ENCODE data around the gene MYO18A. TPM values are rescaled to one million over a fixed set of nuclear protein-coding genes. Genes with fewer than 3 reads are reported as not detected.

MYO18A gene
- total and polyA plus RNA-seq, 7 experiments from 2014 or later: 10.2 to 144 (median 95.3) TPM

DNA sequence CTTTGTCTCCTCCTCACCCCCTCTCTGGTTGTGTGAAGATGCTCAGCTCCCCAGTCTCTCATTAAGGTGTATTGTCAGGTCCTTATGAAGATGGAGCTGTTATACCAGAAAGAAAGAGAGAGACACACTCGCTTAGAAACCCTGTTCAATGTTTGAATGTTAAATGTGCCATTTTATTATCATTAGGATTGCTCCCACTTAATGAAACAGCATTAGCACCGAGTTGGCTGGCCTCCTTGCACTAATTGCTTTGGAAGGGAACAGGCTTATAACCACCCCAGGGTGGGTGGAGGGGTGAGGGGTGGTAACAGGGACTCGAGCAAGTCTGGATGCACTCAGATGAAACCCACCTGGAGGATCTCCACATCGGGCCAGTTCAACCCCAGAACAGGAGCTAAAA lies 122.8 kb downstream of the MYO18A start:
- Mint-ChIP-seq H3K9me3 (no peaks in the 10 kb centered on the region), H3K27ac (no peak overlapping the region), H3K4me1 (peaks cover 0 to 4% (median 0%) of the 10 kb centered on the region in 7 donors), H3K4me3 (no peak overlapping the region), H3K27me3 (peaks cover 0 to 4% (median 0%) of the 10 kb centered on the region in 5 donors), H3K36me3 (peaks cover 0 to 4% (median 0%) of the 10 kb centered on the region in 5 donors)
- Histone ChIP-seq H3K36me3 (ENCODE audit: control insufficient read depth in 2 of 3, insufficient read depth in 3 of 3, low read length in 3 of 3) (no peaks in the 10 kb centered on the region), H3K4me1 (ENCODE audit: control insufficient read depth in 2 of 2, insufficient read depth in 2 of 2, low read length in 2 of 2) (no peaks in the 10 kb centered on the region), H3K27ac (ENCODE audit: low read depth, low read length) (no peak overlapping the region), H3K4me3 (ENCODE audit: low read length) (no peak overlapping the region), H3K9me3 (ENCODE audit: control insufficient read depth in 2 of 3, low read length in 3 of 3) (no peaks in the 10 kb centered on the region), H3K27me3 (ENCODE audit: control insufficient read depth in 2 of 2, insufficient read depth in 2 of 2, low read length in 2 of 2) (no peaks in the 10 kb centered on the region)
- POLR2A ChIA-PET: no interaction called here
- ATAC-seq: no peak
- DNase-seq: no peak
- intact Hi-C loops (cut with micrococcal nuclease): no loop called here
- CTCF ChIA-PET: no interaction called here

DNA sequence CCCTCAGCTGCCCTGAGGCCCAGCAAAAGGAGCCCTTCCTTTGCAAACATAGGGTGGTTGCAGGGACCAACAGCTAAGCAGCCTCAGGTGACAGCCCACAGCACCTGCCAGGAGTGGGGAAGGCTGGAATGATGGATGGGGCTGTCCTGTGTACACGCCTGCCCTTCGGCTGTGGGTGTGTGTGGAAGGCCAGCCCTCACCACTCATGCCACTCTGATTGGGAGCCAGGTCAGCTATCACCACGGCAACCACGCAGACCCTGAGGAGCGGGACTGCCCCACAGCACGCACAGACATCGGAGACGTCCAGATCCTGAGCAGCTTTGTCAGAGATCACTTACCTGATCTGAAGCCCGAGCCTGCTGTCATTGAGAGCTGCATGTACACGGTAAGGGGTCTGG lies 125.4 kb downstream of the MYO18A start:
- Mint-ChIP-seq H3K4me1 (no peaks in the 10 kb centered on the region), H3K36me3 (no peaks in the 10 kb centered on the region), H3K27ac (no peak overlapping the region), H3K4me3 (no peak overlapping the region), H3K27me3 (peaks cover 0 to 7% (median 3%) of the 10 kb centered on the region in 5 donors), H3K9me3 (no peaks in the 10 kb centered on the region)
- POLR2A ChIA-PET: interaction anchor here (0.7 kb wide), 1 partner anchor 41 kb away, joined by 3 read pairs; no protein-coding TSS in a partner anchor
- Histone ChIP-seq H3K36me3 (ENCODE audit: control insufficient read depth in 2 of 3, insufficient read depth in 3 of 3, low read length in 3 of 3) (no peaks in the 10 kb centered on the region), H3K4me3 (ENCODE audit: low read length) (no peak overlapping the region), H3K27ac (ENCODE audit: low read depth, low read length) (no peak overlapping the region), H3K9me3 (ENCODE audit: control insufficient read depth in 2 of 3, low read length in 3 of 3) (no peaks in the 10 kb centered on the region), H3K27me3 (ENCODE audit: control insufficient read depth in 2 of 2, insufficient read depth in 2 of 2, low read length in 2 of 2) (no peaks in the 10 kb centered on the region), H3K4me1 (ENCODE audit: control insufficient read depth in 2 of 2, insufficient read depth in 2 of 2, low read length in 2 of 2) (no peaks in the 10 kb centered on the region)
- intact Hi-C loops (cut with micrococcal nuclease): no loop called here
- DNase-seq (no peak), ATAC-seq (no peak)
- CTCF ChIA-PET: no interaction called here

DNA sequence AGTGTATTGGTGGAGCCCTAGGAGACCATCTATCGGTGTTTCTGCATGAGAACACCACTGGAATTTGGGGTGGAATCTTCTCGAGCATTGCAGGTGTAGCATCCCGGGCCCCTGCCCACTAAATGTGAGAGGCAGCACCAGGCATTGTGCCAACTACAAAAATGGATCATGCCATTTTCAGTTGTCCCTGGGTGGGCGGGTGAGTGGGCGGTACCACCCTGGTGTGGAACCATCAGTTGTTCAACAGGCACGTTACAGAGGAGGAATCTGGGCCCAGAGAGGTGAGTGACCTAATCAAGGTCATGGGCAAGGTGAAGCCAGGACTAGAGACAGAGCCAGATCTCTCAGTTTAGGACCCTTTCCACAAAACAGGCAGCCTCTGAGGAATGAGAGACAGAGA lies 128.5 kb downstream of the MYO18A start:
- intact Hi-C loops (cut with micrococcal nuclease): no loop called here
- Mint-ChIP-seq H3K36me3 (no peaks in the 10 kb centered on the region), H3K27ac (no peak overlapping the region), H3K9me3 (no peaks in the 10 kb centered on the region), H3K27me3 (peaks cover 0 to 19% (median 6%) of the 10 kb centered on the region in 5 donors), H3K4me1 (no peaks in the 10 kb centered on the region), H3K4me3 (no peak overlapping the region)
- H3K27ac ChIP-seq (ENCODE audit: low read depth, low read length): no peak overlapping the region
- ChIA-PET CTCF (no interaction called here), POLR2A (no interaction called here)
- H3K4me1 ChIP-seq (ENCODE audit: control insufficient read depth in 2 of 2, insufficient read depth in 2 of 2, low read length in 2 of 2): no peaks in the 10 kb centered on the region
- H3K27me3 ChIP-seq (ENCODE audit: control insufficient read depth in 2 of 2, insufficient read depth in 2 of 2, low read length in 2 of 2): no peaks in the 10 kb centered on the region
- ATAC-seq: no peak
- DNase-seq: no peak
- no peak overlapping the region for H3K4me3 ChIP-seq (ENCODE audit: low read length)
- no peaks in the 10 kb centered on the region for H3K9me3 ChIP-seq (ENCODE audit: control insufficient read depth in 2 of 3, low read length in 3 of 3)
- H3K36me3 ChIP-seq (ENCODE audit: control insufficient read depth in 2 of 3, insufficient read depth in 3 of 3, low read length in 3 of 3): no peaks in the 10 kb centered on the region

DNA sequence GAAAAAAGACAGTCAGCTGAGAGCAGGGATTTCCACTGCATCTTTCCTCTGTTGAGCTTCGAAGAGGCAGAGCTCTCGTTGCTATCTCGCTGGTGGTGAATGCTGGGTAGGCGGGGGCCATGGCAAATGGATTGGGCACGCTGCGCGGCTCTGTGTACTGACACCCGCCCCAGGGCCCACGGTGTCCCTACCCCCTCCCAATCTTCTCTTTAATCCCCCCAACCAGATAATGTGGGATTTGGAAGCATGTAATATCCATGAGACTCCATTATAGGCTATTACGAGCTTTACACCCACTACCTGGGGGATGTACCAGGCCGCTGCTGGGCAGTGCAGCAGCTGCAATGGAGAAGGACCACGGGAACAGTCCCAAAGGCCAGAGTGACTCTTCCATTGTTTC lies 129.0 kb downstream of the MYO18A start:
- no peaks in the 10 kb centered on the region for H3K4me1 Mint-ChIP-seq
- H3K9me3 ChIP-seq (ENCODE audit: control insufficient read depth in 2 of 3, low read length in 3 of 3): no peaks in the 10 kb centered on the region
- H3K9me3 Mint-ChIP-seq: no peaks in the 10 kb centered on the region
- H3K36me3 Mint-ChIP-seq: no peaks in the 10 kb centered on the region
- no peak overlapping the region for H3K4me3 Mint-ChIP-seq
- no peak for ATAC-seq
- no peaks in the 10 kb centered on the region for H3K36me3 ChIP-seq (ENCODE audit: control insufficient read depth in 2 of 3, insufficient read depth in 3 of 3, low read length in 3 of 3)
- no peaks in the 10 kb centered on the region for H3K4me1 ChIP-seq (ENCODE audit: control insufficient read depth in 2 of 2, insufficient read depth in 2 of 2, low read length in 2 of 2)
- H3K27me3 ChIP-seq (ENCODE audit: control insufficient read depth in 2 of 2, insufficient read depth in 2 of 2, low read length in 2 of 2): no peaks in the 10 kb centered on the region
- no peak for DNase-seq
- no peak overlapping the region for H3K27ac Mint-ChIP-seq
- intact Hi-C loops (cut with micrococcal nuclease): no loop called here
- H3K4me3 ChIP-seq (ENCODE audit: low read length): no peak overlapping the region
- ChIA-PET CTCF (no interaction called here), POLR2A (no interaction called here)
- H3K27me3 Mint-ChIP-seq: peaks cover 3 to 18% (median 10%) of the 10 kb centered on the region in 5 donors
- H3K27ac ChIP-seq (ENCODE audit: low read depth, low read length): no peak overlapping the region

DNA sequence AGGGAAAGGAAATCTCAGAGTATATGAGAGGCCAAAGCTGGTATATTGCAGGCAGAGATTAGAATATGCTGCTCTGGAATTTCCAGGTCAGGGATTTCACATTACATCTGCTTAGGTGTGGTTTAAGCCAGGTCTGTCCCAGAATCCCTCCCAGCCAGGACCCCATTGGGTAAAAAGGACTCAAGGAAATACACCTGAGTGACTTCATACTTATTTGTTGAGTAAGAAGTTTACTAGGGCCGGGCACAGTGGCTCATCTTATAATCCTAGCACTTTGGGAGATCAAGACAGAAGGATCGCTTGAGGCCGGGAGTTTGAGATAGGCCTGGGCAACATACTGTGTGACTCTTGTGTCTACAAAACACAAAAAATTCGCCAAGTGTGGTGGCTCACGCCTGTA lies 130.0 kb downstream of the MYO18A start:
- H3K27me3 ChIP-seq (ENCODE audit: control insufficient read depth in 2 of 2, insufficient read depth in 2 of 2, low read length in 2 of 2): no peaks in the 10 kb centered on the region
- ATAC-seq (no peak), DNase-seq (no peak)
- POLR2A ChIA-PET: no interaction called here
- H3K9me3 ChIP-seq (ENCODE audit: control insufficient read depth in 2 of 3, low read length in 3 of 3): no peaks in the 10 kb centered on the region
- H3K4me3 Mint-ChIP-seq: no peak overlapping the region
- no peaks in the 10 kb centered on the region for H3K4me1 ChIP-seq (ENCODE audit: control insufficient read depth in 2 of 2, insufficient read depth in 2 of 2, low read length in 2 of 2)
- intact Hi-C loops (cut with micrococcal nuclease): no loop called here
- H3K36me3 Mint-ChIP-seq: no peaks in the 10 kb centered on the region
- H3K4me1 Mint-ChIP-seq: no peaks in the 10 kb centered on the region
- no peak overlapping the region for H3K27ac Mint-ChIP-seq
- no peak overlapping the region for H3K27ac ChIP-seq (ENCODE audit: low read depth, low read length)
- H3K36me3 ChIP-seq (ENCODE audit: control insufficient read depth in 2 of 3, insufficient read depth in 3 of 3, low read length in 3 of 3): no peaks in the 10 kb centered on the region
- CTCF ChIA-PET: no interaction called here
- no peaks in the 10 kb centered on the region for H3K9me3 Mint-ChIP-seq
- H3K27me3 Mint-ChIP-seq: peaks cover 3 to 21% (median 15%) of the 10 kb centered on the region in 5 donors
- H3K4me3 ChIP-seq (ENCODE audit: low read length): no peak overlapping the region

DNA sequence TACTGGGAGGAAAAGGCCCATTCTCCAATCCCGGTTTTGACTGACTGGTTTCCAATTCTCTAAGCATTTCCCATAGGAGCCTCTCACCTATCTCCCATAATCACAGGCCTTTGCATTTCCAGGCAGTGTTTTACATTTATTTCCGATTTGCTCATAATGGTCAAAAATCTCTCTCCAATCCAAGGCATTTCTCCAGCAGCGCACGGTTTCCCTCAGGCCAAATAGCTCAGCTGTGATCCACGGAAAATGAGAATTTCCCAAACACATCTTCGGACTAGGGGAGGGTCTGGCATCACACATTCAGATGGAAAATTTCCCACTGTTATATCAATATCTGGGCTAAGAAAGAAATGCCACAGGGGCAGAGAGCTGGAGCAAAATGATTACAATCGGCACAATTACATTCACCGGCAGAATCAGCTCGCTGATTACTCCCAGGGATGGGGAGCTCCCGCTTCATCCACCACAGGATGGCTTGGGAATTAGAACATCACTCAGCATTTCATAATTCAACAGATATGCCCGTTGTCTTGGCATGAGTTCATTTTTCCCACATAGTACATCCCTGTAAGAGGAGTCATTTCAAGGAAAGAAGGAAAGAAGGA lies 130.6 kb downstream of the MYO18A start:
- POLR2A ChIA-PET: no interaction called here

More for the DNA sequence above, 130.6 kb downstream of the MYO18A start:
- no peaks in the 10 kb centered on the region for H3K4me1 Mint-ChIP-seq
- Histone ChIP-seq H3K27me3 (ENCODE audit: control insufficient read depth in 2 of 2, insufficient read depth in 2 of 2, low read length in 2 of 2) (no peaks in the 10 kb centered on the region), H3K9me3 (ENCODE audit: control insufficient read depth in 2 of 3, low read length in 3 of 3) (no peaks in the 10 kb centered on the region), H3K36me3 (ENCODE audit: control insufficient read depth in 2 of 3, insufficient read depth in 3 of 3, low read length in 3 of 3) (no peaks in the 10 kb centered on the region), H3K4me1 (ENCODE audit: control insufficient read depth in 2 of 2, insufficient read depth in 2 of 2, low read length in 2 of 2) (no peaks in the 10 kb centered on the region), H3K4me3 (ENCODE audit: low read length) (no peak overlapping the region), H3K27ac (ENCODE audit: low read depth, low read length) (no peak overlapping the region)
- DNase-seq: no peak
- no peak overlapping the region for H3K4me3 Mint-ChIP-seq
- H3K36me3 Mint-ChIP-seq: no peaks in the 10 kb centered on the region
- intact Hi-C loops (cut with micrococcal nuclease): no loop called here
- peaks cover 3 to 21% (median 15%) of the 10 kb centered on the region in 5 donors for H3K27me3 Mint-ChIP-seq
- CTCF ChIA-PET: no interaction called here
- H3K27ac Mint-ChIP-seq: no peak overlapping the region
- H3K9me3 Mint-ChIP-seq: no peaks in the 10 kb centered on the region
- no peak for ATAC-seq
